K562 (cell line): ENCODE measurements around the gene DPYSL4. TPM values are rescaled to one million over a fixed set of nuclear protein-coding genes. Genes with fewer than 3 reads are reported as not detected.

ENCODE experiments used
- BRD9 ChIP-seq: fragments of 450-650 bp; IDR thresholded peaks from 2 replicates; pipeline ENCODE4 v1.6.1; 2018; ENCODE audit warnings: low read depth; ENCODE audit not compliant: partially characterized antibody
- ELF1 ChIP-seq: fragments of 200-800 bp; sonication (Bioruptor generic); IDR thresholded peaks from 2 replicates; pipeline ENCODE4 v1.6.1; 2016; ENCODE audit warnings: missing genetic modification characterization, missing compliant biosample characterization
- ELF2 ChIP-seq: fragments of 250-450 bp; sonication (Bioruptor Pico); IDR thresholded peaks from 2 replicates; pipeline ENCODE4 v1.5.0; 2021; ENCODE audit warnings: mild to moderate bottlenecking
- ESRRB ChIP-seq: fragments of 250-450 bp; sonication (Bioruptor Pico); IDR thresholded peaks from 2 replicates; pipeline ENCODE4 v1.5.0; 2020; ENCODE audit warnings: mild to moderate bottlenecking, moderate library complexity, borderline replicate concordance
- GATA2 ChIP-seq: sonication (generic); formaldehyde crosslinking; IDR thresholded peaks from 2 replicates; pipeline ENCODE4 v1.4.0; 2020; ENCODE audit warnings: mild to moderate bottlenecking, missing genetic modification reagents
- GTF3C2 ChIP-seq: IDR thresholded peaks from 3 replicates; pipeline ENCODE4 v1.6.1; 2011; ENCODE audit warnings: borderline replicate concordance, mild to moderate bottlenecking, moderate library complexity; ENCODE audit not compliant: insufficient read length; ENCODE audit errors: extremely low read depth
- KDM1A ChIP-seq, 2 experiments: fragments of 450-650 bp; IDR thresholded peaks; 2 replicates each; pipeline ENCODE4 v1.6.1; 2016; ENCODE audit warnings: mild to moderate bottlenecking in 2 of 2
- MBD1 ChIP-seq: fragments of 250-450 bp; sonication (Bioruptor Pico); IDR thresholded peaks from 2 replicates; pipeline ENCODE4 v1.8.0; 2022; ENCODE audit warnings: inconsistent platforms
- NFXL1 ChIP-seq: fragments of 450-650 bp; formaldehyde crosslinking; IDR thresholded peaks from 2 replicates; pipeline ENCODE4 v1.4.0; 2021; ENCODE audit warnings: mild to moderate bottlenecking
- PKNOX1 ChIP-seq: fragments of 450-650 bp; IDR thresholded peaks from 2 replicates; pipeline ENCODE4 v1.6.1; 2016
- PML ChIP-seq: IDR thresholded peaks from 2 replicates; pipeline ENCODE4 v1.6.1; 2012; ENCODE audit warnings: low read length, inconsistent platforms
- SIN3B ChIP-seq: fragments of 450-650 bp; IDR thresholded peaks from 2 replicates; pipeline ENCODE4 v1.6.1; 2017; ENCODE audit warnings: low read depth, mild to moderate bottlenecking, moderate library complexity
- SMC3 ChIP-seq: conservative IDR thresholded peaks from 2 replicates; pipeline ENCODE4 v1.6.1; 2011; ENCODE audit warnings: low read depth, low read length, improper control_type of control experiment; ENCODE audit not compliant: insufficient read depth
- ZFP30 ChIP-seq: fragments of 250-450 bp; sonication (Bioruptor Pico); IDR thresholded peaks from 2 replicates; pipeline ENCODE4 v1.8.0; 2022; ENCODE audit warnings: moderate library complexity, mild to moderate bottlenecking, inconsistent platforms, borderline replicate concordance
- polyA plus RNA-seq, 8 experiments: library from polyadenylated mRNA; depleted of rRNA in 4 of 8; stranded (reverse) in 5 of 8; unstranded in 3 of 8; fragments of >200 nt; fragmentation: Nextera tagmentation in 2 of 8; fragmentation: Illumina TruSeq in 1 of 8; extraction: Ambion mirVana in 2 of 8; extraction: Trizol in 1 of 8; gene quantifications; 2 replicates each; pipeline versions ENCODE4 v1.2.1 to v1.2.3, GENCODE V29; 2011 to 2014; ENCODE audit warnings: inconsistent platforms in 1 of 8, missing spikeins in 1 of 8
- total RNA-seq, 7 experiments: library from RNA; depleted of rRNA in 6 of 7; stranded (reverse); fragments of >200 nt in 6 of 7; fragmentation: Illumina TruSeq in 2 of 7; extraction: Trizol in 2 of 7; gene quantifications; 2 replicates each; pipeline versions ENCODE4 v1.2.1 to v1.2.3, GENCODE V29; 2011 to 2021; ENCODE audit warnings: low replicate concordance in 1 of 7
- TF ChIP-seq, protein P1 (sequence below): sonication (generic); formaldehyde crosslinking; IDR thresholded peaks from 2 replicates; pipeline ENCODE4 v1.8.0; 2022; ENCODE audit warnings: missing genetic modification reagents, mild to moderate bottlenecking, borderline replicate concordance
- TF ChIP-seq, protein P2 (sequence below): sonication (generic); formaldehyde crosslinking; IDR thresholded peaks from 2 replicates; pipeline ENCODE4 v1.8.0; 2022; ENCODE audit warnings: missing genetic modification reagents, mild to moderate bottlenecking, moderate library complexity, borderline replicate concordance

DPYSL4 gene
- total and polyA plus RNA-seq, 9 of the 15 experiments (the other 6 are each of a cell fraction or from before 2014, with no cell fraction given), result 0.03 TPM; not detected in 8

DNA sequence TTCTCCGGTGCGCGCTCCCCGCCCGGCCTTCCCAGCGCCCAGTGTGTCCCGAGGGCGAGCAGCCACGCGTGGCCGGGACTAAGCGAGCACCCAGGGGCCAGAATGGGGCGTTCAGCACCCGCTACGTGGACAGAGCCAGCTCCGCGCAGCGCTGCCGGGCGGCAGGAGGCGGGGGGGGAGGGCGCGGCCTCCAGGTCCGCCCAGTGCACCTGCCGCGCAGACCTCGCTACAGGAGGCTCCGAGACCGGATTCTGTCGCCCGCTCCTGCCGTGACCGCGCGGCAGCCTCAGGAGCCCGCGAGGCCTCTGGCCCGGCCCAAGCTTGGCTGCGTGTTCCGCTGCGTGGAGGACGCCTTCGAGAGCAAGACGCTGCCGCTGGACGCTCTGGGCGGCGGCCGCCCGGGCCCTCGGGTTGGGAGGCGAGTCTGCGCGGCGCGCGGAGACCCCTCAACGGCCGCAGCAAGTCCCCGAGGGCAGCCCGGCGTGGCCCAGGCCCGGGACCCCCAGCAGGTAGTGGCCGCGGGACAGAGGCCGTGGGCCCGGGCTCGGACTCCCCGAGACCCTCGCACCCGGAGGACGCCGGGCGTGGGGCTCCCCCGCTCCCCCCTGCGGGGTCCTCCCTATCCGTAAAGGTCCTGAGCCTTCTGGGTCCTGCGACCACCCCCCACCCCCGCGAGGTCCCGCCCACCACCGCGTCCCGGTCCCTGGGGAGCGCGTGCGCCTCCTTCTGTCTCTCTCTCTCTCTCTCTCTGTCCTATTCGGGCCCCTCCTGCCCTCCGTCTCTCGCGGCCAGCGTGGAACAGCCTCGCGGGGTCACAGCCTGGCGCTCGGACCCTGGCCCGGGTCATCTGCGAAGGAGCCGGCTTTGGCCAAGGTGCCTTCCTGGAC, 904 bp upstream of the DPYSL4 start (continued):
- TF ChIP-seq GTF3C2, result no peak
- TF ChIP-seq PML, result no peak
- TF ChIP-seq, protein P1, sequence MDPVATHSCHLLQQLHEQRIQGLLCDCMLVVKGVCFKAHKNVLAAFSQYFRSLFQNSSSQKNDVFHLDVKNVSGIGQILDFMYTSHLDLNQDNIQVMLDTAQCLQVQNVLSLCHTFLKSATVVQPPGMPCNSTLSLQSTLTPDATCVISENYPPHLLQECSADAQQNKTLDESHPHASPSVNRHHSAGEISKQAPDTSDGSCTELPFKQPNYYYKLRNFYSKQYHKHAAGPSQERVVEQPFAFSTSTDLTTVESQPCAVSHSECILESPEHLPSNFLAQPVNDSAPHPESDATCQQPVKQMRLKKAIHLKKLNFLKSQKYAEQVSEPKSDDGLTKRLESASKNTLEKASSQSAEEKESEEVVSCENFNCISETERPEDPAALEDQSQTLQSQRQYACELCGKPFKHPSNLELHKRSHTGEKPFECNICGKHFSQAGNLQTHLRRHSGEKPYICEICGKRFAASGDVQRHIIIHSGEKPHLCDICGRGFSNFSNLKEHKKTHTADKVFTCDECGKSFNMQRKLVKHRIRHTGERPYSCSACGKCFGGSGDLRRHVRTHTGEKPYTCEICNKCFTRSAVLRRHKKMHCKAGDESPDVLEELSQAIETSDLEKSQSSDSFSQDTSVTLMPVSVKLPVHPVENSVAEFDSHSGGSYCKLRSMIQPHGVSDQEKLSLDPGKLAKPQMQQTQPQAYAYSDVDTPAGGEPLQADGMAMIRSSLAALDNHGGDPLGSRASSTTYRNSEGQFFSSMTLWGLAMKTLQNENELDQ (CRISPR knock-in tag), result no peak
- no peak for TF ChIP-seq SIN3B
- no peak for TF ChIP-seq ESRRB (CRISPR knock-in tag)
- TF ChIP-seq NFXL1 (CRISPR knock-in tag), result no peak
- no peak for TF ChIP-seq KDM1A (IDR thresholded peaks at IDR 0.05)
- TF ChIP-seq, protein P2, sequence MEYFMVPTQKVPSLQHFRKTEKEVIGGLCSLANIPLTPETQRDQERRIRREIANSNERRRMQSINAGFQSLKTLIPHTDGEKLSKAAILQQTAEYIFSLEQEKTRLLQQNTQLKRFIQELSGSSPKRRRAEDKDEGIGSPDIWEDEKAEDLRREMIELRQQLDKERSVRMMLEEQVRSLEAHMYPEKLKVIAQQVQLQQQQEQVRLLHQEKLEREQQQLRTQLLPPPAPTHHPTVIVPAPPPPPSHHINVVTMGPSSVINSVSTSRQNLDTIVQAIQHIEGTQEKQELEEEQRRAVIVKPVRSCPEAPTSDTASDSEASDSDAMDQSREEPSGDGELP (CRISPR knock-in tag), result 0 out of 2 replicates have a peak, but pooled peaks have one; percentile 28
- TF ChIP-seq ELF1 (tag), result no peak
- no peak for TF ChIP-seq MBD1 (CRISPR knock-in tag)
- no peak for TF ChIP-seq BRD9
- no peak for TF ChIP-seq ELF2 (CRISPR knock-in tag)
- TF ChIP-seq ZFP30 (CRISPR knock-in tag), result no peak
- TF ChIP-seq SMC3, result no peak
- TF ChIP-seq GATA2, result no peak
- no peak for TF ChIP-seq PKNOX1
